CD14-positive monocyte (primary cell): ENCODE results near the gene UST. TPM values are rescaled to one million over a fixed set of nuclear protein-coding genes. Genes with fewer than 3 reads are reported as not detected.

ENCODE experiments used
- DNase-seq, 3 donors: peaks; one replicate each; pipeline ENCODE4 v3.0.0-alpha.2; 2011 to 2022
- H2AFZ ChIP-seq: 2 replicates; pipeline ENCODE4 v1.6.0; 2012; ENCODE audit warnings: mild to moderate bottlenecking, low read depth, low read length, inconsistent platforms; ENCODE audit not compliant: insufficient read depth, poor library complexity, severe bottlenecking
- H3K27ac ChIP-seq, 2 donors: 1 replicate in 1 of 2; 2 replicates in 1 of 2; pipeline ENCODE4 v1.5.1; 2012 to 2013; ENCODE audit warnings: low read length in 2 of 2, control low read depth in 1 of 2, inconsistent platforms in 1 of 2, low read depth in 1 of 2, mild to moderate bottlenecking in 1 of 2
- H3K27me3 ChIP-seq, 2 donors: one replicate each; pipeline versions ENCODE4 v1.6.0 to v1.6.1; 2011 to 2013; ENCODE audit warnings: low read length in 2 of 2; ENCODE audit not compliant: control insufficient read depth in 2 of 2, insufficient read depth in 2 of 2
- H3K36me3 ChIP-seq, 2 donors: replicated peaks in 1 of 2; 1 replicate in 1 of 2; 2 replicates in 1 of 2; pipeline versions ENCODE4 v1.5.1 to v1.6.1; 2012 to 2013; ENCODE audit warnings: low read length in 2 of 2, control low read depth in 1 of 2, inconsistent platforms in 1 of 2, mild to moderate bottlenecking in 1 of 2; ENCODE audit not compliant: insufficient read depth in 2 of 2, control insufficient read depth in 1 of 2
- H3K4me1 ChIP-seq, 2 donors: 1 replicate in 1 of 2; 2 replicates in 1 of 2; pipeline versions ENCODE4 v1.5.1 to v1.6.1; 2012 to 2013; ENCODE audit warnings: low read length in 2 of 2, control low read depth in 1 of 2, inconsistent platforms in 1 of 2, mild to moderate bottlenecking in 1 of 2, moderate library complexity in 1 of 2; ENCODE audit not compliant: insufficient read depth in 2 of 2, control insufficient read depth in 1 of 2
- H3K4me2 ChIP-seq: replicated peaks from 2 replicates; pipeline ENCODE3; 2012; ENCODE audit warnings: low read length, moderate library complexity, mild to moderate bottlenecking; ENCODE audit not compliant: poor library complexity, severe bottlenecking; ENCODE audit errors: extremely low read depth
- H3K4me3 ChIP-seq, 3 experiments: fragments of 200-600 bp in 1 of 3; sonication (generic) in 1 of 3; replicated peaks in 1 of 3; 1 replicate in 2 of 3; 2 replicates in 1 of 3; pipeline ENCODE4 v1.5.1; 2011 to 2013; ENCODE audit warnings: low read length in 3 of 3, mild to moderate bottlenecking in 3 of 3, control low read depth in 2 of 3, low read depth in 2 of 3, inconsistent platforms in 1 of 3, moderate library complexity in 1 of 3
- H3K79me2 ChIP-seq: 2 replicates; pipeline ENCODE4 v1.6.0; 2012; ENCODE audit warnings: mild to moderate bottlenecking, control low read depth, inconsistent platforms, low read length, moderate library complexity; ENCODE audit not compliant: insufficient read depth
- H3K9ac ChIP-seq: 2 replicates; pipeline ENCODE4 v1.6.0; 2017; ENCODE audit warnings: low read length, mild to moderate bottlenecking; ENCODE audit not compliant: insufficient read depth, poor library complexity, severe bottlenecking
- H3K9me3 ChIP-seq, 2 donors: replicated peaks in 1 of 2; 1 replicate in 1 of 2; 2 replicates in 1 of 2; pipeline versions ENCODE4 v1.5.1 to v1.6.1; 2012 to 2013; ENCODE audit warnings: low read length in 2 of 2, control low read depth in 1 of 2; ENCODE audit not compliant: control insufficient read depth in 1 of 2, insufficient read depth in 1 of 2
- H4K20me1 ChIP-seq: 2 replicates; pipeline ENCODE4 v1.6.0; 2012; ENCODE audit warnings: mild to moderate bottlenecking, low read length, control low read depth, moderate library complexity; ENCODE audit not compliant: insufficient read depth
- H3K27ac Mint-ChIP-seq, 7 donors: one replicate each; pipeline ENCODE4 v1.8.0; 2020; ENCODE audit warnings: mild to moderate bottlenecking in 7 of 7, mixed read lengths in 7 of 7, moderate library complexity in 6 of 7, inconsistent platforms in 2 of 7
- H3K27me3 Mint-ChIP-seq, 3 donors: one replicate each; pipeline ENCODE4 v1.8.0; 2021 to 2022; ENCODE audit warnings: low read depth in 3 of 3, mild to moderate bottlenecking in 3 of 3, mixed read lengths in 3 of 3, moderate library complexity in 3 of 3, inconsistent platforms in 1 of 3
- H3K36me3 Mint-ChIP-seq, 2 donors: one replicate each; pipeline ENCODE4 v1.8.0; 2020; ENCODE audit warnings: mixed read lengths in 2 of 2, inconsistent platforms in 1 of 2, mild to moderate bottlenecking in 1 of 2
- H3K4me1 Mint-ChIP-seq: one replicate; pipeline ENCODE4 v1.8.0; 2020; ENCODE audit warnings: mild to moderate bottlenecking, mixed read lengths
- H3K4me3 Mint-ChIP-seq, 2 donors: one replicate each; pipeline ENCODE4 v1.8.0; 2020; ENCODE audit warnings: mild to moderate bottlenecking in 2 of 2, mixed read lengths in 2 of 2, moderate library complexity in 1 of 2
- H3K9me3 Mint-ChIP-seq, 7 donors: one replicate each; pipeline ENCODE4 v1.8.0; 2020 to 2022; ENCODE audit warnings: mixed read lengths in 7 of 7, mild to moderate bottlenecking in 6 of 7, moderate library complexity in 6 of 7, inconsistent platforms in 2 of 7
- CTCF ChIP-seq: fragments of 200-600 bp; IDR thresholded peaks from one replicate; pipeline ENCODE4 v1.8.0; 2022; ENCODE audit warnings: antibody characterized with exemption, mild to moderate bottlenecking
- WGBS: methylation state at CpG from one replicate; pipeline ENCODE4 v1.1.5; 2013; ENCODE audit warnings: missing lambda C conversion rate; ENCODE audit not compliant: insufficient coverage; 5-methylcytosine and 5-hydroxymethylcytosine counted together
- intact Hi-C, 2 donors: fragments of 100-400 bp; cut with micrococcal nuclease; formaldehyde crosslinking; loops; one replicate each; pipeline versions ENCODE4 v1.15.0 to v1.15.1; 2023
- polyA plus RNA-seq, 3 donors: library from polyadenylated mRNA; depleted of rRNA in 1 of 3; unstranded in 2 of 3; stranded (reverse) in 1 of 3; fragments of 300-500 nt in 2 of 3; fragments of >200 nt in 1 of 3; fragmentation: Illumina TruSeq in 2 of 3; gene quantifications; 1 replicate in 2 of 3; 2 replicates in 1 of 3; pipeline ENCODE4 v1.2.3, GENCODE V29; 2012 to 2021

Gene UST
- polyA plus RNA-seq, 3 donors = 0.33 to 0.53 (median 0.48) TPM

- no peaks in the 10 kb centered on the region for H3K36me3 Mint-ChIP-seq
- Histone ChIP-seq H3K79me2 (no peaks in the 10 kb centered on the region), H3K27ac (no peak overlapping the region)
These were observed 77.5 kb downstream of the UST start for GRCh38 chr6:148824291-148824690.

GRCh38 chr6:148824960-148825359 is 78.1 kb downstream of the UST start:
- H3K4me3 Mint-ChIP-seq = no peak overlapping the region
- H3K36me3 Mint-ChIP-seq = no peaks in the 10 kb centered on the region
- peak overlapping the region in 1 of 7 donors; percentile 4 for H3K27ac Mint-ChIP-seq
- no peak for TF ChIP-seq CTCF
- H2AFZ ChIP-seq = no peak overlapping the region
- no peaks in the 10 kb centered on the region for H3K79me2 ChIP-seq
- H3K9ac ChIP-seq = no peak overlapping the region
- no peaks in the 10 kb centered on the region for H3K4me1 ChIP-seq
- no peak overlapping the region for H3K27ac ChIP-seq
- WGBS = 100% methylated on average over 1 of the region's 1 CpG
- no peaks in the 10 kb centered on the region for H3K36me3 ChIP-seq
- H3K4me2 ChIP-seq = no peak overlapping the region
- H3K9me3 Mint-ChIP-seq = peaks cover 0 to 4% (median 3%) of the 10 kb centered on the region in 7 donors
- H3K9me3 ChIP-seq = no peaks in the 10 kb centered on the region
- no peaks in the 10 kb centered on the region for H3K27me3 ChIP-seq
- H4K20me1 ChIP-seq = no peaks in the 10 kb centered on the region
- no peak overlapping the region for H3K4me3 ChIP-seq
- peaks cover 7% of the 10 kb centered on the region for H3K4me1 Mint-ChIP-seq
- intact Hi-C loops = no loop called here
- peaks cover 4 to 8% (median 6%) of the 10 kb centered on the region in 3 donors for H3K27me3 Mint-ChIP-seq
- DNase-seq = no peak

More at GRCh38 chr6:148824291-148824690, 77.5 kb downstream of the UST start:
- intact Hi-C loops = no loop called here
- no peak overlapping the region for H3K4me3 Mint-ChIP-seq
- peaks cover 0 to 4% (median 3%) of the 10 kb centered on the region in 7 donors for H3K9me3 Mint-ChIP-seq
- Histone ChIP-seq H3K9ac (no peak overlapping the region), H4K20me1 (no peaks in the 10 kb centered on the region), H3K36me3 (no peaks in the 10 kb centered on the region), H3K4me3 (no peak overlapping the region), H3K4me1 (no peaks in the 10 kb centered on the region), H3K4me2 (no peak overlapping the region), H3K9me3 (no peaks in the 10 kb centered on the region), H3K27me3 (no peaks in the 10 kb centered on the region), H2AFZ (no peak overlapping the region)
- peaks cover 4 to 9% (median 6%) of the 10 kb centered on the region in 3 donors for H3K27me3 Mint-ChIP-seq
- H3K27ac Mint-ChIP-seq = no peak overlapping the region
- no peak for DNase-seq
- no peak for TF ChIP-seq CTCF
- WGBS = no CpG with 5 or more reads among the region's 1 CpG
- H3K4me1 Mint-ChIP-seq = peaks cover 7% of the 10 kb centered on the region
